GM06990 (cell line): ENCODE measurements around the gene GTPBP4.

ENCODE experiments used
- DNase-seq: peaks from one replicate; pipeline ENCODE4 v3.0.0-alpha.2; 2011; ENCODE audit not compliant: insufficient read length; ENCODE audit errors: extremely low read depth
- H3K27me3 ChIP-seq: replicated peaks from 2 replicates; pipeline ENCODE4 v1.6.0; 2011; ENCODE audit warnings: low read length; ENCODE audit not compliant: control insufficient read depth, insufficient read depth
- H3K36me3 ChIP-seq: 2 replicates; pipeline ENCODE4 v1.5.1; 2011; ENCODE audit warnings: low read length; ENCODE audit not compliant: control insufficient read depth, insufficient read depth
- H3K4me3 ChIP-seq: replicated peaks from 2 replicates; pipeline ENCODE4 v1.5.1; 2011; ENCODE audit warnings: low read depth, mild to moderate bottlenecking, control low read depth, low read length
- CTCF ChIP-seq: IDR thresholded peaks from 2 replicates; pipeline ENCODE4 v1.5.1; 2011; ENCODE audit warnings: low read length, control low read depth, mild to moderate bottlenecking, inconsistent platforms; ENCODE audit not compliant: insufficient read depth, poor library complexity, severe bottlenecking

Gene GTPBP4

GRCh38 chr10:1024103-1024502, 35.9 kb downstream of the GTPBP4 start:
- DNase-seq = no peak
- no peak overlapping the region for H3K4me3 ChIP-seq
- peaks cover 8% of the 10 kb centered on the region for H3K36me3 ChIP-seq
- no peaks in the 10 kb centered on the region for H3K27me3 ChIP-seq
- no peak for TF ChIP-seq CTCF

- Histone ChIP-seq H3K27me3 (no peaks in the 10 kb centered on the region), H3K36me3 (peaks cover 2% of the 10 kb centered on the region), H3K4me3 (no peak within 1 kb of the TSS)
- no peak for DNase-seq
- TF ChIP-seq CTCF = no peak
These were observed 37.4 kb downstream of the GTPBP4 start, which contains the start of gene IDI2 for GRCh38 chr10:1025683-1026082. Gene IDI2 (minus strand): TSS chr10:1025859. CDS start chr10:1024723, 1,136 bp downstream.

- Histone ChIP-seq H3K27me3 (no peaks in the 10 kb centered on the region), H3K4me3 (no peak overlapping the region), H3K36me3 (peaks cover 2% of the 10 kb centered on the region)
- no peak for TF ChIP-seq CTCF
- no peak for DNase-seq
These were observed 38.3 kb downstream of the GTPBP4 start for GRCh38 chr10:1026578-1026977.

- Histone ChIP-seq H3K36me3 (no peaks in the 10 kb centered on the region), H3K4me3 (no peak overlapping the region), H3K27me3 (no peaks in the 10 kb centered on the region)
- DNase-seq = no peak
- no peak for TF ChIP-seq CTCF
These were observed 41.6 kb downstream of the GTPBP4 start for GRCh38 chr10:1029838-1030237.

- no peak for TF ChIP-seq CTCF
- Histone ChIP-seq H3K4me3 (no peak overlapping the region), H3K27me3 (no peaks in the 10 kb centered on the region), H3K36me3 (no peaks in the 10 kb centered on the region)
- DNase-seq = no peak
These were observed 45.4 kb downstream of the GTPBP4 start for GRCh38 chr10:1033601-1034000.

GRCh38 chr10:1034758-1035157, 46.5 kb downstream of the GTPBP4 start:
- Histone ChIP-seq H3K27me3 (no peaks in the 10 kb centered on the region), H3K36me3 (peaks cover 2% of the 10 kb centered on the region; the same call in 1 of the 2 replicates), H3K4me3 (no peak overlapping the region)
- no peak for DNase-seq
- no peak for TF ChIP-seq CTCF
